Measurements from ENCODE around the gene CAMKK1. TPM values are rescaled to one million over a fixed set of nuclear protein-coding genes. Genes with fewer than 3 reads are reported as not detected.

CAMKK1 gene
- total and polyA plus RNA-seq, 2 of the 4 experiments (the other 2 are of a cell fraction) = 4.1 to 8.2 TPM

GRCh38 chr17:3836551-3836950, 56.3 kb downstream of the CAMKK1 start:
- 87% methylated on average over 3 of the region's 10 CpGs; no CpG with 5 or more reads in 1 of the 2 experiments for WGBS, 2 experiments (ENCODE audit: extremely low coverage in 2 of 2, insufficient read length in 1 of 2)
- Histone ChIP-seq H3K4me1 (ENCODE audit: control insufficient read depth, insufficient read depth, low read length) (no peaks in the 10 kb centered on the region; the same call in 1 of the 2 replicates), H2BK120ac (ENCODE audit: low read depth, low read length) (no peak overlapping the region), H3K9ac (ENCODE audit: low read depth, low read length) (no peak overlapping the region), H3K79me1 (ENCODE audit: low read depth in 1 of 2, low read length in 2 of 2) (peaks cover 34 to 61% of the 10 kb centered on the region in 2 experiments), H2AK5ac (ENCODE audit: low read depth, low read length) (no peak overlapping the region), H2BK20ac (ENCODE audit: low read depth, low read length) (no peak overlapping the region), H2AFZ (replicated peaks; ENCODE audit: low read length, poor library complexity) (no peak overlapping the region), H4K8ac (ENCODE audit: low read depth in 2 of 2, low read length in 2 of 2) (no peak overlapping the region), H3K27me3 (ENCODE audit: control insufficient read depth, insufficient read depth, low read length) (no peaks in the 10 kb centered on the region), H3K36me3 (ENCODE audit: control insufficient read depth, insufficient read depth, low read length) (peaks cover 39% of the 10 kb centered on the region), H4K5ac (ENCODE audit: low read depth, low read length) (no peak overlapping the region), H2BK15ac (ENCODE audit: low read depth, low read length) (no peak overlapping the region), H3K14ac (replicated peaks; ENCODE audit: low read depth, low read length) (no peak overlapping the region), H4K91ac (ENCODE audit: insufficient read depth, low read depth, low read length) (no peak overlapping the region), H3K4ac (ENCODE audit: low read depth, low read length) (no peak overlapping the region), H3K56ac (ENCODE audit: extremely low read depth, insufficient read depth, low read length) (no peak overlapping the region), H2BK5ac (ENCODE audit: low read depth, low read length, poor library complexity, severe bottlenecking) (no peak overlapping the region), H3K9me1 (ENCODE audit: insufficient read depth, low read length) (peaks cover 10% of the 10 kb centered on the region), H3K27ac (ENCODE audit: insufficient read depth, low read length) (no peak overlapping the region), H3K18ac (ENCODE audit: low read depth, low read length) (no peak overlapping the region), H3K4me3 (ENCODE audit: insufficient read depth, low read depth, low read length) (no peak overlapping the region), H3K9me3 (ENCODE audit: control insufficient read depth, insufficient read depth, low read length) (no peaks in the 10 kb centered on the region), H3K23ac (ENCODE audit: low read depth, low read length) (no peak overlapping the region), H3K4me2 (ENCODE audit: low read depth, low read length) (no peak overlapping the region), H2AK9ac (replicated peaks; ENCODE audit: low read depth, low read length, poor library complexity) (no peak overlapping the region), H4K20me1 (ENCODE audit: insufficient read depth, low read length) (peaks cover 22% of the 10 kb centered on the region)
- BruUV-seq (replicated peaks) = no TSS peak
- dilution Hi-C loops (cut with HindIII; ENCODE audit: low sequenced_read_pairs, unreplicated experiment) (no loop called here), in situ Hi-C loops (cut with MboI; ENCODE audit: low sequenced_read_pairs) (no loop called here), intact Hi-C loops (cut with micrococcal nuclease) (no loop called here)
- DNase-seq (no peak), ATAC-seq (ENCODE audit: low read depth) (no peak)
- TF ChIP-seq ELK1 (IDR thresholded peaks at IDR 0.05; ENCODE audit: borderline replicate concordance, low read depth, low read length) = no peak
- TF ChIP-seq USF2 (IDR thresholded peaks at IDR 0.05; ENCODE audit: low read depth, low read length) = no peak
- POLR2A ChIA-PET (ENCODE audit: unreplicated experiment) = no interaction called here
- CTCF ChIA-PET = interaction anchor here (0.6 to 1.4 kb wide), 2 partner anchors 10 to 26 kb away, joined by 3 to 4 read pairs; no protein-coding TSS in a partner anchor
